ENCODE measurements around the gene CNGA3. TPM values are rescaled to one million over a fixed set of nuclear protein-coding genes. Genes with fewer than 3 reads are reported as not detected.
A peak's percentile ranks its signal among the peaks of the same experiment; 100 is the strongest.

CNGA3 gene
- total RNA-seq, 1 donor from 2014 or later: not detected

- no peak for TF ChIP-seq CTCF (conservative IDR thresholded peaks at IDR 0.05; ENCODE audit: low read depth, low read length)
- H3K4me3 ChIP-seq (ENCODE audit: low read depth, low read length): no peak overlapping the region
- DNase-seq (ENCODE audit: low read depth): no peak
Observed at GRCh38 chr2:98436734-98437133, 90.5 kb downstream of the CNGA3 start.

- no peak overlapping the region for H3K4me3 ChIP-seq (ENCODE audit: low read depth, low read length)
- no peak for DNase-seq (ENCODE audit: low read depth)
- TF ChIP-seq CTCF (conservative IDR thresholded peaks at IDR 0.05; ENCODE audit: low read depth, low read length): no peak
Observed at GRCh38 chr2:98438190-98439133, 92.2 kb downstream of the CNGA3 start.

GRCh38 chr2:98441706-98442450, 95.6 kb downstream of the CNGA3 start:
- no peak for DNase-seq (ENCODE audit: low read depth)
- no peak overlapping the region for H3K4me3 ChIP-seq (ENCODE audit: low read depth, low read length)
- no peak for TF ChIP-seq CTCF (conservative IDR thresholded peaks at IDR 0.05; ENCODE audit: low read depth, low read length)

GRCh38 chr2:98442488-98442887, 96.2 kb downstream of the CNGA3 start:
- TF ChIP-seq CTCF (conservative IDR thresholded peaks at IDR 0.05; ENCODE audit: low read depth, low read length): no peak
- H3K4me3 ChIP-seq (ENCODE audit: low read depth, low read length): no peak overlapping the region

GRCh38 chr2:98444436-98445176, 98.3 kb downstream of the CNGA3 start, which contains the start of gene INPP4A:
Gene INPP4A (plus strand): TSS chr2:98444858. CDS start chr2:98520049, 75,191 bp downstream.
- DNase-seq (ENCODE audit: low read depth): no peak
- no peak for TF ChIP-seq CTCF (conservative IDR thresholded peaks at IDR 0.05; ENCODE audit: low read depth, low read length)
- peak within 1 kb of the TSS; percentile 79 for H3K4me3 ChIP-seq (ENCODE audit: low read depth, low read length)

More at GRCh38 chr2:98442488-98442887, 96.2 kb downstream of the CNGA3 start:
- no peak for DNase-seq (ENCODE audit: low read depth)

GRCh38 chr2:98445177-98445682, 99.0 kb downstream of the CNGA3 start:
- peak overlapping the region; percentile 79 for H3K4me3 ChIP-seq (ENCODE audit: low read depth, low read length)
- no peak for TF ChIP-seq CTCF (conservative IDR thresholded peaks at IDR 0.05; ENCODE audit: low read depth, low read length)
- no peak for DNase-seq (ENCODE audit: low read depth)
